BLaER1 treated with 17β-estradiol and CSF1 and Interleukin-3, amounts not matched to agents 10 nM and 100 nM (cell line): ENCODE results near the gene SLC5A5.

ENCODE experiments used
- H3K27ac ChIP-seq, 11 experiments: shearing (Covaris generic); formaldehyde crosslinking; 2 replicates each; pipeline ENCODE4 v1.8.1; 2022
- H3K27me3 ChIP-seq, 11 experiments: shearing (Covaris generic); formaldehyde crosslinking; 2 replicates each; pipeline ENCODE4 v1.8.1; 2022
- H3K36me3 ChIP-seq, 11 experiments: shearing (Covaris generic); formaldehyde crosslinking; 2 replicates each; pipeline ENCODE4 v1.8.1; 2022
- H3K4me1 ChIP-seq, 10 experiments: shearing (Covaris generic); formaldehyde crosslinking; 2 replicates each; pipeline ENCODE4 v1.8.1; 2022
- H3K4me2 ChIP-seq, 11 experiments: shearing (Covaris generic); formaldehyde crosslinking; 2 replicates each; pipeline ENCODE4 v1.8.1; 2022
- H3K4me3 ChIP-seq, 10 experiments: shearing (Covaris generic); formaldehyde crosslinking; 2 replicates each; pipeline ENCODE4 v1.8.1; 2022
- H3K9ac ChIP-seq, 11 experiments: shearing (Covaris generic); formaldehyde crosslinking; 2 replicates each; pipeline ENCODE4 v1.8.1; 2022
- H3K9me3 ChIP-seq, 11 experiments: shearing (Covaris generic); formaldehyde crosslinking; replicated peaks in 1 of 11; 2 replicates each; pipeline ENCODE4 v1.8.1; 2022
- H4K20me1 ChIP-seq, 11 experiments: shearing (Covaris generic); formaldehyde crosslinking; 2 replicates each; pipeline ENCODE4 v1.8.1; 2022
- Cebpa-rat ChIP-seq, 11 experiments: shearing (Covaris generic); IDR thresholded peaks; 2 replicates each; pipeline ENCODE4 v1.8.1; 2022

SLC5A5 gene

GRCh38 chr19:17834350-17835181 is 37.2 kb upstream of the SLC5A5 start:
- Histone ChIP-seq H3K9ac (no peak overlapping the region), H3K4me3 (no peak overlapping the region), H3K9me3 (peaks cover 0 to 19% (median 8%) of the 10 kb centered on the region in 11 experiments; a peak in 15 of 22 replicates), H3K36me3 (peaks cover 73 to 96% (median 90%) of the 10 kb centered on the region in 11 experiments), H4K20me1 (peaks cover 0 to 84% (median 0%) of the 10 kb centered on the region in 11 experiments; a peak in 7 of 22 replicates), H3K27ac (no peak overlapping the region), H3K4me1 (peaks cover 0 to under 1% (median 0%) of the 10 kb centered on the region in 10 experiments; a peak in 1 of 20 replicates), H3K27me3 (no peaks in the 10 kb centered on the region), H3K4me2 (no peak overlapping the region)
- no peak for TF ChIP-seq Cebpa-rat (IDR thresholded peaks at IDR 0.05)

GRCh38 chr19:17835182-17836006 is 36.4 kb upstream of the SLC5A5 start:
- Histone ChIP-seq H3K27ac (no peak overlapping the region), H3K36me3 (peaks cover 73 to 96% (median 91%) of the 10 kb centered on the region in 11 experiments), H3K27me3 (no peaks in the 10 kb centered on the region), H4K20me1 (peaks cover 0 to 85% (median 0%) of the 10 kb centered on the region in 11 experiments; a peak in 7 of 22 replicates), H3K9ac (no peak overlapping the region), H3K4me1 (no peaks in the 10 kb centered on the region), H3K9me3 (peaks cover 0 to 19% (median 8%) of the 10 kb centered on the region in 11 experiments; a peak in 15 of 22 replicates), H3K4me3 (no peak overlapping the region), H3K4me2 (no peak overlapping the region)
- no peak for TF ChIP-seq Cebpa-rat (IDR thresholded peaks at IDR 0.05)

GRCh38 chr19:17836530-17836929 is 35.2 kb upstream of the SLC5A5 start:
- no peaks in the 10 kb centered on the region for H3K27me3 ChIP-seq
- H3K9ac ChIP-seq: no peak overlapping the region
- TF ChIP-seq Cebpa-rat (IDR thresholded peaks at IDR 0.05): no peak
- peaks cover 0 to 14% (median 3%) of the 10 kb centered on the region in 11 experiments; a peak in 13 of 22 replicates for H3K9me3 ChIP-seq
- no peak overlapping the region for H3K4me3 ChIP-seq
- no peak overlapping the region for H3K27ac ChIP-seq
- H3K4me1 ChIP-seq: no peaks in the 10 kb centered on the region
- H4K20me1 ChIP-seq: peaks cover 0 to 89% (median 0%) of the 10 kb centered on the region in 11 experiments; a peak in 7 of 22 replicates
- H3K36me3 ChIP-seq: peaks cover 78 to 99% (median 95%) of the 10 kb centered on the region in 11 experiments
- no peak overlapping the region for H3K4me2 ChIP-seq

GRCh38 chr19:17837972-17838371 is 33.8 kb upstream of the SLC5A5 start:
- no peak overlapping the region for H3K27ac ChIP-seq
- H3K27me3 ChIP-seq: no peaks in the 10 kb centered on the region
- no peak overlapping the region for H3K4me2 ChIP-seq
- no peak for TF ChIP-seq Cebpa-rat (IDR thresholded peaks at IDR 0.05)
- peaks cover 75 to 99% (median 93%) of the 10 kb centered on the region in 11 experiments for H3K36me3 ChIP-seq
- H3K4me1 ChIP-seq: peaks cover 0 to 8% (median 0%) of the 10 kb centered on the region in 10 experiments; a peak in 5 of 20 replicates
- H3K9me3 ChIP-seq: peaks cover 0 to 5% (median 0%) of the 10 kb centered on the region in 11 experiments; a peak in 1 of 22 replicates
- no peak overlapping the region for H3K9ac ChIP-seq
- H4K20me1 ChIP-seq: peaks cover 0 to 91% (median 1%) of the 10 kb centered on the region in 11 experiments; a peak in 8 of 22 replicates
- no peak overlapping the region for H3K4me3 ChIP-seq

- Histone ChIP-seq H3K36me3 (peaks cover 72 to 96% (median 86%) of the 10 kb centered on the region in 11 experiments), H3K27me3 (no peaks in the 10 kb centered on the region)
- no peak for TF ChIP-seq Cebpa-rat (IDR thresholded peaks at IDR 0.05)
Measured at GRCh38 chr19:17840019-17840418, 31.7 kb upstream of the SLC5A5 start.

GRCh38 chr19:17841371-17841809 is 30.4 kb upstream of the SLC5A5 start:
- H3K4me3 ChIP-seq: no peak overlapping the region
- H3K4me2 ChIP-seq: no peak overlapping the region
- H3K27ac ChIP-seq: no peak overlapping the region
- peaks cover 61 to 89% (median 72%) of the 10 kb centered on the region in 11 experiments for H3K36me3 ChIP-seq
- peaks cover 0 to 88% (median 16%) of the 10 kb centered on the region in 11 experiments; a peak in 11 of 22 replicates for H4K20me1 ChIP-seq
- TF ChIP-seq Cebpa-rat (IDR thresholded peaks at IDR 0.05): no peak
- no peaks in the 10 kb centered on the region for H3K27me3 ChIP-seq
- peaks cover 0 to 5% (median 0%) of the 10 kb centered on the region in 11 experiments; a peak in 1 of 22 replicates for H3K9me3 ChIP-seq
- H3K9ac ChIP-seq: no peak overlapping the region
- peaks cover 24 to 42% (median 31%) of the 10 kb centered on the region in 10 experiments for H3K4me1 ChIP-seq

More at GRCh38 chr19:17840019-17840418, 31.7 kb upstream of the SLC5A5 start:
- Histone ChIP-seq H3K9me3 (peaks cover 0 to 5% (median 0%) of the 10 kb centered on the region in 11 experiments; a peak in 1 of 22 replicates), H4K20me1 (peaks cover 0 to 91% (median 16%) of the 10 kb centered on the region in 11 experiments; a peak in 11 of 22 replicates), H3K4me3 (no peak overlapping the region), H3K27ac (no peak overlapping the region), H3K9ac (no peak overlapping the region), H3K4me2 (no peak overlapping the region), H3K4me1 (peaks cover 10 to 28% (median 17%) of the 10 kb centered on the region in 10 experiments)

- H3K27me3 ChIP-seq: no peaks in the 10 kb centered on the region
- H4K20me1 ChIP-seq: peaks cover 0 to 84% (median 16%) of the 10 kb centered on the region in 11 experiments; a peak in 11 of 22 replicates
- H3K9ac ChIP-seq: no peak overlapping the region
- H3K27ac ChIP-seq: no peak overlapping the region
- H3K36me3 ChIP-seq: peaks cover 57 to 84% (median 69%) of the 10 kb centered on the region in 11 experiments
- H3K4me1 ChIP-seq: peaks cover 31 to 48% (median 37%) of the 10 kb centered on the region in 10 experiments
- no peak for TF ChIP-seq Cebpa-rat (IDR thresholded peaks at IDR 0.05)
- H3K9me3 ChIP-seq: peaks cover 0 to 5% (median 0%) of the 10 kb centered on the region in 11 experiments; a peak in 1 of 22 replicates
- no peak overlapping the region for H3K4me3 ChIP-seq
- no peak overlapping the region for H3K4me2 ChIP-seq
Measured at GRCh38 chr19:17841810-17842662, 29.7 kb upstream of the SLC5A5 start.
